HepG2 (cell line): ENCODE measurements around the gene FBN3. TPM values are rescaled to one million over a fixed set of nuclear protein-coding genes. Genes with fewer than 3 reads are reported as not detected.

Source experiments
- CENPX ChIP-seq: sonication (generic); formaldehyde crosslinking; IDR thresholded peaks from 2 replicates; pipeline ENCODE4 v1.9.0; 2021; ENCODE audit warnings: mild to moderate bottlenecking, missing genetic modification reagents, moderate library complexity
- CREM ChIP-seq, 2 experiments: sonication (generic) in 1 of 2; formaldehyde crosslinking in 1 of 2; IDR thresholded peaks; 2 replicates each; pipeline versions ENCODE4 v1.4.0 to v1.6.1; 2016 to 2020; ENCODE audit warnings: antibody characterized with exemption in 1 of 2, mild to moderate bottlenecking in 1 of 2, missing genetic modification reagents in 1 of 2
- ESRRA ChIP-seq: sonication (generic); formaldehyde crosslinking; IDR thresholded peaks from 2 replicates; pipeline ENCODE4 v1.5.1; 2020; ENCODE audit warnings: mild to moderate bottlenecking, low read depth, missing genetic modification reagents
- ETV5 ChIP-seq: IDR thresholded peaks from 2 replicates; pipeline ENCODE4 v1.6.1; 2018; ENCODE audit warnings: missing biosample characterization, missing genetic modification reagents, inconsistent platforms, borderline replicate concordance
- GATAD2A ChIP-seq: IDR thresholded peaks from 2 replicates; pipeline ENCODE4 v1.6.1; 2016
- HNF4A ChIP-seq: sonication (generic); formaldehyde crosslinking; IDR thresholded peaks from 2 replicates; pipeline ENCODE4 v1.4.0; 2020; ENCODE audit warnings: missing genetic modification reagents
- POLR2A ChIP-seq, 2 experiments: IDR thresholded peaks; 2 replicates each; pipeline ENCODE4 v1.6.1; 2011; ENCODE audit warnings: low read depth in 2 of 2, low read length in 2 of 2, mild to moderate bottlenecking in 1 of 2, moderate library complexity in 1 of 2; ENCODE audit not compliant: insufficient read depth in 1 of 2
- PPARG ChIP-seq: conservative IDR thresholded peaks from 2 replicates; pipeline ENCODE4 v1.6.1; 2016; ENCODE audit warnings: missing biosample characterization, missing genetic modification reagents
- YY1 ChIP-seq: IDR thresholded peaks from 2 replicates; pipeline ENCODE4 v1.6.1; 2011; ENCODE audit warnings: low read length, low read depth, moderate library complexity, mild to moderate bottlenecking; ENCODE audit not compliant: insufficient read depth, insufficient replicate concordance
- ZBTB25 ChIP-seq: IDR thresholded peaks from 2 replicates; pipeline ENCODE4 v1.6.1; 2018; ENCODE audit warnings: missing genetic modification reagents
- ZFP36L2 ChIP-seq: sonication (generic); formaldehyde crosslinking; IDR thresholded peaks from 2 replicates; pipeline ENCODE4 v1.4.0; 2020; ENCODE audit warnings: missing genetic modification reagents
- ZNF292 ChIP-seq: sonication (generic); formaldehyde crosslinking; IDR thresholded peaks from 2 replicates; pipeline ENCODE4 v1.8.1; 2022; ENCODE audit warnings: mild to moderate bottlenecking, low read depth, missing genetic modification reagents, borderline replicate concordance
- ZNF572 ChIP-seq: sonication (generic); formaldehyde crosslinking; IDR thresholded peaks from 2 replicates; pipeline ENCODE4 v1.5.1; 2020; ENCODE audit warnings: mild to moderate bottlenecking, missing genetic modification reagents
- ZNF709 ChIP-seq: sonication (generic); formaldehyde crosslinking; IDR thresholded peaks from 2 replicates; pipeline ENCODE4 v1.5.0; 2020; ENCODE audit warnings: mild to moderate bottlenecking, missing genetic modification reagents
- polyA plus RNA-seq, 8 experiments: library from polyadenylated mRNA; depleted of rRNA in 3 of 8; stranded (reverse) in 7 of 8; unstranded in 1 of 8; fragments of >200 nt; fragmentation: Illumina TruSeq in 4 of 8; extraction: Trizol in 4 of 8; gene quantifications; 2 replicates each; pipeline versions ENCODE4 v1.2.1 to v1.2.3, GENCODE V29; 2011 to 2016; ENCODE audit warnings: low read depth in 4 of 8, missing spikeins in 1 of 8, mixed read lengths in 1 of 8; ENCODE audit not compliant: insufficient read depth in 1 of 8
- total RNA-seq, 5 experiments: library from RNA; depleted of rRNA; stranded (reverse); fragments of >200 nt; fragmentation: Illumina TruSeq; extraction: Trizol; gene quantifications; 2 replicates each; pipeline ENCODE4 v1.2.3, GENCODE V29; 2016; ENCODE audit warnings: low read depth in 1 of 5
- TF ChIP-seq, protein P1 (sequence below): IDR thresholded peaks from 2 replicates; pipeline ENCODE4 v1.6.1; 2016
- TF ChIP-seq, protein P2 (sequence below): sonication (generic); formaldehyde crosslinking; IDR thresholded peaks from 2 replicates; pipeline ENCODE4 v1.4.0; 2020; ENCODE audit warnings: missing genetic modification reagents, mild to moderate bottlenecking, borderline replicate concordance
- TF ChIP-seq, protein P3 (sequence below): sonication (generic); formaldehyde crosslinking; IDR thresholded peaks from 2 replicates; pipeline ENCODE4 v1.9.0; 2022; ENCODE audit warnings: low read depth, missing genetic modification reagents
- TF ChIP-seq, protein P4 (sequence below): sonication (generic); formaldehyde crosslinking; IDR thresholded peaks from 2 replicates; pipeline ENCODE4 v1.5.1; 2020; ENCODE audit warnings: mild to moderate bottlenecking, moderate library complexity, missing genetic modification reagents

The FBN3 gene
- total and polyA plus RNA-seq, 2 of the 13 experiments (the other 11 are each of a cell fraction or from before 2014, with no cell fraction given), result 0.20 to 1.3 TPM

- TF ChIP-seq CENPX (CRISPR knock-in tag) (no peak), ESRRA (peak; percentile 42; the same call in 1 of the 2 replicates), ZNF292 (CRISPR knock-in tag) (no peak; the same call in 1 of the 2 replicates), ZNF709 (CRISPR knock-in tag) (0 out of 2 replicates have a peak, but pooled peaks have one; percentile 19), ZFP36L2 (CRISPR knock-in tag) (no peak), PPARG (CRISPR knock-in tag) (0 out of 2 replicates have a peak, but pooled peaks have one; percentile 38), ZNF572 (CRISPR knock-in tag) (no peak), ZBTB25 (CRISPR knock-in tag) (peak; percentile 78; the same call in 1 of the 2 replicates), POLR2A (IDR thresholded peaks at IDR 0.05; ENCODE audit: insufficient read depth in 1 of 2, low read depth in 2 of 2, low read length in 2 of 2) (peak in 1 of 2 experiments; percentile 66; a peak in 2 of 4 replicates), YY1 (no peak), GATAD2A (CRISPR knock-in tag) (peak; percentile 85), ETV5 (peak; percentile 99), HNF4A (CRISPR knock-in tag) (peak; percentile 51), CREM (IDR thresholded peaks at IDR 0.05) (0 out of 2 replicates have a peak, but pooled peaks have one; percentile 14), CREM (CRISPR knock-in tag; IDR thresholded peaks at IDR 0.05) (no peak)
- TF ChIP-seq, protein P1, sequence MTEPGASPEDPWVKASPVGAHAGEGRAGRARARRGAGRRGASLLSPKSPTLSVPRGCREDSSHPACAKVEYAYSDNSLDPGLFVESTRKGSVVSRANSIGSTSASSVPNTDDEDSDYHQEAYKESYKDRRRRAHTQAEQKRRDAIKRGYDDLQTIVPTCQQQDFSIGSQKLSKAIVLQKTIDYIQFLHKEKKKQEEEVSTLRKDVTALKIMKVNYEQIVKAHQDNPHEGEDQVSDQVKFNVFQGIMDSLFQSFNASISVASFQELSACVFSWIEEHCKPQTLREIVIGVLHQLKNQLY, result peak; percentile 77; the same call in 1 of the 2 replicates
- TF ChIP-seq, protein P2, sequence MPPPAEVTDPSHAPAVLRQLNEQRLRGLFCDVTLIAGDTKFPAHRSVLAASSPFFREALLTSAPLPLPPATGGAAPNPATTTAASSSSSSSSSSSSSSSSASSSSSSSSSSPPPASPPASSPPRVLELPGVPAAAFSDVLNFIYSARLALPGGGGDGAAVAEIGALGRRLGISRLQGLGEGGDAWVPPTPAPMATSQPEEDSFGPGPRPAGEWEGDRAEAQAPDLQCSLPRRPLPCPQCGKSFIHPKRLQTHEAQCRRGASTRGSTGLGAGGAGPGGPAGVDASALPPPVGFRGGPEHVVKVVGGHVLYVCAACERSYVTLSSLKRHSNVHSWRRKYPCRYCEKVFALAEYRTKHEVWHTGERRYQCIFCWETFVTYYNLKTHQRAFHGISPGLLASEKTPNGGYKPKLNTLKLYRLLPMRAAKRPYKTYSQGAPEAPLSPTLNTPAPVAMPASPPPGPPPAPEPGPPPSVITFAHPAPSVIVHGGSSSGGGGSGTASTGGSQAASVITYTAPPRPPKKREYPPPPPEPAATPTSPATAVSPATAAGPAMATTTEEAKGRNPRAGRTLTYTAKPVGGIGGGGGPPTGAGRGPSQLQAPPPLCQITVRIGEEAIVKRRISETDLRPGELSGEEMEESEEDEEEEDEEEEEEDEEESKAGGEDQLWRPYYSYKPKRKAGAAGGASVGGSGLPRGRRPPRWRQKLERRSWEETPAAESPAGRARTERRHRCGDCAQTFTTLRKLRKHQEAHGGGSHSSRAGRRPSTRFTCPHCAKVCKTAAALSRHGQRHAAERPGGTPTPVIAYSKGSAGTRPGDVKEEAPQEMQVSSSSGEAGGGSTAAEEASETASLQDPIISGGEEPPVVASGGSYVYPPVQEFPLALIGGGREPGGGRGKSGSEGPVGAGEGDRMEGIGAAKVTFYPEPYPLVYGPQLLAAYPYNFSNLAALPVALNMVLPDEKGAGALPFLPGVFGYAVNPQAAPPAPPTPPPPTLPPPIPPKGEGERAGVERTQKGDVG (CRISPR knock-in tag), result no peak
- TF ChIP-seq, protein P3, sequence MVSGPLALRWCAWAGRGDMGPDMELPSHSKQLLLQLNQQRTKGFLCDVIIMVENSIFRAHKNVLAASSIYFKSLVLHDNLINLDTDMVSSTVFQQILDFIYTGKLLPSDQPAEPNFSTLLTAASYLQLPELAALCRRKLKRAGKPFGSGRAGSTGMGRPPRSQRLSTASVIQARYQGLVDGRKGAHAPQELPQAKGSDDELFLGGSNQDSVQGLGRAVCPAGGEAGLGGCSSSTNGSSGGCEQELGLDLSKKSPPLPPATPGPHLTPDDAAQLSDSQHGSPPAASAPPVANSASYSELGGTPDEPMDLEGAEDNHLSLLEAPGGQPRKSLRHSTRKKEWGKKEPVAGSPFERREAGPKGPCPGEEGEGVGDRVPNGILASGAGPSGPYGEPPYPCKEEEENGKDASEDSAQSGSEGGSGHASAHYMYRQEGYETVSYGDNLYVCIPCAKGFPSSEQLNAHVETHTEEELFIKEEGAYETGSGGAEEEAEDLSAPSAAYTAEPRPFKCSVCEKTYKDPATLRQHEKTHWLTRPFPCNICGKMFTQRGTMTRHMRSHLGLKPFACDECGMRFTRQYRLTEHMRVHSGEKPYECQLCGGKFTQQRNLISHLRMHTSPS (CRISPR knock-in tag), result peak; percentile 67; the same call in 1 of the 2 replicates
- TF ChIP-seq, protein P4, sequence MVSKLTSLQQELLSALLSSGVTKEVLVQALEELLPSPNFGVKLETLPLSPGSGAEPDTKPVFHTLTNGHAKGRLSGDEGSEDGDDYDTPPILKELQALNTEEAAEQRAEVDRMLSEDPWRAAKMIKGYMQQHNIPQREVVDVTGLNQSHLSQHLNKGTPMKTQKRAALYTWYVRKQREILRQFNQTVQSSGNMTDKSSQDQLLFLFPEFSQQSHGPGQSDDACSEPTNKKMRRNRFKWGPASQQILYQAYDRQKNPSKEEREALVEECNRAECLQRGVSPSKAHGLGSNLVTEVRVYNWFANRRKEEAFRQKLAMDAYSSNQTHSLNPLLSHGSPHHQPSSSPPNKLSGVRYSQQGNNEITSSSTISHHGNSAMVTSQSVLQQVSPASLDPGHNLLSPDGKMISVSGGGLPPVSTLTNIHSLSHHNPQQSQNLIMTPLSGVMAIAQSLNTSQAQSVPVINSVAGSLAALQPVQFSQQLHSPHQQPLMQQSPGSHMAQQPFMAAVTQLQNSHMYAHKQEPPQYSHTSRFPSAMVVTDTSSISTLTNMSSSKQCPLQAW (CRISPR knock-in tag), result no peak
Observed at GRCh38 chr19:8085598-8086408, 63.6 kb downstream of the FBN3 start (continued).
